Measurements from ENCODE around the gene TTC38.

Gene TTC38

DNA sequence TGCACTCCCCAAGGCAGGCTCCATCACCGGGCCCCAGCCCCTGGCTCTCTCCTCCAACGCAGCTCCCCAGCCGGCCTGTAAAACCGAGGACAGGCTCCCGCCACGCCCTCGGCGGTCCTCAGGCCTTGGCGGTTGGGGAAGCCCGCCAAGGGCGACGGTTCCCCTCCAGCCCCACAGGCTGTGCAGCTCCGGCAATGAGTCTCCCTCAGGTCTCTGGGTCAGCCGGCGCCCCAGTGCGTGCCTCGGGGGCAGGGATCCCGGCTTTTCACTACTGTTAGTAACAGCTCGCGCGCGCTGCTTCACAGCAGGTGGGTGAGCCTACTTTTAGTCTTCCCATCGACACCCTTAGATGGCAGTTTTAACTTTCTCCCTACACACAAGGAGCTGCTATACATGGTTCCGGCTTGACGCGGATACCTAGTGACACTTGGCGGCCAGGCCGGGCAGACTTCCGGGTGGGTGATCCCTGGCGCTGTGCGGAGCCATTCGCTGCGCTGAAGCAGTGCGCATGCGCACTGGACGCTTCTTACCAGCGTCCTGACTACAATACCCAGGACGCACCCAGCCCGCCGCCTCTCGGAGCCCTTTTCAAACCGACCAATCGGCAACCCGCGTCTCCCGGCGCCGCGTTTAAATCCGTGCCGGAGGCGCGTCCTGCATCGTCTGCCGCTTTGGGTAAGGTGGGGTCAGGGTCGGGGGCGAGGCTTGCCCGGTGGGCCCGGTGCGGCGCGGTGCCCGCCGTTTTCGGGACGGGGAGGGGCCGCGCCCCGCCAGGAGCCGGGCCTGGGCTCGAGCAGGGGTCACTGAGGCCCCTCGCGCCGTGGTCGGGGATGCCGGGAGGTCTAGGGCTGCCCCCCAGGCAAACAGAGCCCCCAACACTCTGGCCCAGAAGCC is 28.7 kb downstream of the TTC38 start, which contains the start of gene GTSE1:
GTSE1 (plus strand) TSS at position 614 of the 894 bp plus-strand sequence. CDS start 531 bp downstream, outside the sequence.
- peak; percentile 89 for DNase-seq (ENCODE audit: low read depth)
- TF ChIP-seq, protein P1, sequence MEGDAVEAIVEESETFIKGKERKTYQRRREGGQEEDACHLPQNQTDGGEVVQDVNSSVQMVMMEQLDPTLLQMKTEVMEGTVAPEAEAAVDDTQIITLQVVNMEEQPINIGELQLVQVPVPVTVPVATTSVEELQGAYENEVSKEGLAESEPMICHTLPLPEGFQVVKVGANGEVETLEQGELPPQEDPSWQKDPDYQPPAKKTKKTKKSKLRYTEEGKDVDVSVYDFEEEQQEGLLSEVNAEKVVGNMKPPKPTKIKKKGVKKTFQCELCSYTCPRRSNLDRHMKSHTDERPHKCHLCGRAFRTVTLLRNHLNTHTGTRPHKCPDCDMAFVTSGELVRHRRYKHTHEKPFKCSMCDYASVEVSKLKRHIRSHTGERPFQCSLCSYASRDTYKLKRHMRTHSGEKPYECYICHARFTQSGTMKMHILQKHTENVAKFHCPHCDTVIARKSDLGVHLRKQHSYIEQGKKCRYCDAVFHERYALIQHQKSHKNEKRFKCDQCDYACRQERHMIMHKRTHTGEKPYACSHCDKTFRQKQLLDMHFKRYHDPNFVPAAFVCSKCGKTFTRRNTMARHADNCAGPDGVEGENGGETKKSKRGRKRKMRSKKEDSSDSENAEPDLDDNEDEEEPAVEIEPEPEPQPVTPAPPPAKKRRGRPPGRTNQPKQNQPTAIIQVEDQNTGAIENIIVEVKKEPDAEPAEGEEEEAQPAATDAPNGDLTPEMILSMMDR (IDR thresholded peaks at IDR 0.05; ENCODE audit: control insufficient read depth, extremely low read depth, insufficient read depth) = peak; percentile 24; the same call in 1 of the 2 replicates
- H3K4me3 ChIP-seq (ENCODE audit: low read depth, low read length) = peak within 1 kb of the TSS; percentile 79

DNA sequence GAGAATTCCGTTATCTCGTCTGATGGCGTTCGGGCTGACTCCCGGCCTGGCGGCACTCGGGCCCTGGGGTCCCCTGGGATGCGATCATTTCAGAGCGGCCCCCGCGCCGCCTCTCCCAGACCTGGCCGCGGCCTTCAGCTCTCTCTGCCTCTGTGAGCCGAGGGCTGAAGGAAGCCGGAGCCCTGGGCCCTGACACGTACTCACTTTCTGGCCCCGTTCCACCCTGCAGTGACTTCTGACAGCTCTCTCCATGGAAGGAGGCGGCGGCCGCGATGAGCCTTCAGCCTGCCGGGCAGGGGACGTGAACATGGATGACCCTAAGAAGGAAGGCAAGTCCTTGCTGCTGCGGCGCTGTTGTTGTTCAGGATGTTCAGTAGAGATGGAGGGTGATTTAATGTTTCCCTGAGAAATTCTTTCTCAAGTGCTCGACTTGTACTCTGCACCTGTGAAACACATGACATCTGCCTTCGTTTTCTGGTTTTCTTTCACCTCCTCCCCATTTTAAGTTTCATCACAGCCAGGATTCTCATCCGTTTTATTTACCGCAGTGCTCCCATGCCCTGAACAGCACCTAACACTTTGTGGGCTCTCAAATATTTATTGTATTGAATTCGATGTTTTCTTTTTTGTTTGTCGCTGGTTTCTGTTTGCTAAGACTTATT is 29.5 kb downstream of the TTC38 start:
- H3K4me3 ChIP-seq (ENCODE audit: low read depth, low read length) = peak overlapping the region; percentile 79
- TF ChIP-seq, protein P1 (IDR thresholded peaks at IDR 0.05; ENCODE audit: control insufficient read depth, extremely low read depth, insufficient read depth) = no peak
- no peak for DNase-seq (ENCODE audit: low read depth)

DNA sequence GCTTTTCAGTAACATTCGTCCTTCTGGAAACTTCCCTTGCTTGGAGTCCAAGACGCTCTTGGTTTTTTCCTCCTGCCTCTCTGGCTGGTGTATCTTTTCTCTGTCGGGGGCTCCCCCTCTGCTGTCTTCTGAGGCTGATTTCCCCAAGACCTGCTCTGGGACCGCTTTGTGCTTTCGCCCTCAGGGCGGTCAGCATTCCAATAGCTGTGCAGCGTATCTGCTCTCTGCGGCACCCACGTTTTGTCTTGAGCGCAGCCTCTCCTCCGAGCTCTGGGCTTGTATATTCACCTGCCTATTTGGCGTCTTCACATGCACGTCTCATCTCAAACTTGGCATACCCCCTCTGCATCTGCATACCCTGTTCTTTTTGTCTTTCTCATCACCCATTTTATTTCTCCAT is 31.3 kb downstream of the TTC38 start:
- DNase-seq (ENCODE audit: low read depth) = no peak
- TF ChIP-seq, protein P1 (IDR thresholded peaks at IDR 0.05; ENCODE audit: control insufficient read depth, extremely low read depth, insufficient read depth) = no peak
- no peak overlapping the region for H3K4me3 ChIP-seq (ENCODE audit: low read depth, low read length)

DNA sequence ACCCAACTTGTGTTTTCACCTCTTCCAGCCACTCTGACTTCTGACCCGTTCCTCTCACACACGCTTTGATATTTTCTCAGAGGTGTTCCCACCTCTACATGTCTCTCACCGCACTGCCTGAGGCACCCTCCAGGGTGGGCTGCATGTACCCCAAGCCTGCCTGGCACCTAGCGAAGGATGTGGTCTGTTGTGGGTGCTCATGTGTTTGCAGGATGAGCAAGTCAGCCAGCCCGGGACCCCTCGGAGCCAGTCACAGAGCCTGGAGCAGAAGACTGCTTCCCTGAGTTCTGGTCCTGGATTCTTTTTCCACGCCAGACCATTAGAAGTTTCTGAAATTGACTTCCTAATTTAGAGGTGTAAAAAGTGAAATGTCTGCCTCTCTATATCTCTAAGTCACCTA is 32.7 kb downstream of the TTC38 start:
- TF ChIP-seq, protein P1 (IDR thresholded peaks at IDR 0.05; ENCODE audit: control insufficient read depth, extremely low read depth, insufficient read depth) = no peak
- no peak for DNase-seq (ENCODE audit: low read depth)
- no peak overlapping the region for H3K4me3 ChIP-seq (ENCODE audit: low read depth, low read length)

DNA sequence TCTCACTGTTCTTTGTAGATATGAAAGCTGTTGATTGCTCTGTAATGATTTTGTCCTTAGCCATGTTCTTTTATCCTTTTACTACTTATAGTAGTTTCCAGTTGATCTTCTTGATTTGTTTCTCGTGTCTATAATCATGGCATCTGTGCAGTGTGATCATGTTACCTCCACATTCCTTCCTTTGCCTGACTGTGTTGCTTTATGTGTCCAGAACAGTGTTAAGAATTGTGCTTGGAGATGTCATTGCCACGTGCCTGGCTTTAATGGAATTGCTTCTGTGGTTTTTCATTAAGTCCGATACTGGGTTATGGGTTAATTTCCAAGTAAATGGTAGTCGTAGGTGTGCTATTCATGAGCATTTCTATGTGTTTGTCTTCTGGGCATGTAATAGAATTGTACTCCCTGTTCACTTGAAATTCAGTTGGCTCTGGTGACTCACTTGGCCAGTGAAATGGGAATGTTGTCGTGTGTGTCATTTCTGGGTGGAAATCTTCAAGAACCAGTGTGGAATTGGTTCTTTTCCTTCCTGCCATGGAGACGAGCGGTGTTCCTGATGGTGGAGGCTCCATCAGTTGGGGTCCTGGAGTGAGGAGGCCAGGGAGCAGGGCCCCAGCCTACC is 35.6 kb downstream of the TTC38 start:
- no peak overlapping the region for H3K4me3 ChIP-seq (ENCODE audit: low read depth, low read length)
- TF ChIP-seq, protein P1 (IDR thresholded peaks at IDR 0.05; ENCODE audit: control insufficient read depth, extremely low read depth, insufficient read depth) = no peak
- no peak for DNase-seq (ENCODE audit: low read depth)

DNA sequence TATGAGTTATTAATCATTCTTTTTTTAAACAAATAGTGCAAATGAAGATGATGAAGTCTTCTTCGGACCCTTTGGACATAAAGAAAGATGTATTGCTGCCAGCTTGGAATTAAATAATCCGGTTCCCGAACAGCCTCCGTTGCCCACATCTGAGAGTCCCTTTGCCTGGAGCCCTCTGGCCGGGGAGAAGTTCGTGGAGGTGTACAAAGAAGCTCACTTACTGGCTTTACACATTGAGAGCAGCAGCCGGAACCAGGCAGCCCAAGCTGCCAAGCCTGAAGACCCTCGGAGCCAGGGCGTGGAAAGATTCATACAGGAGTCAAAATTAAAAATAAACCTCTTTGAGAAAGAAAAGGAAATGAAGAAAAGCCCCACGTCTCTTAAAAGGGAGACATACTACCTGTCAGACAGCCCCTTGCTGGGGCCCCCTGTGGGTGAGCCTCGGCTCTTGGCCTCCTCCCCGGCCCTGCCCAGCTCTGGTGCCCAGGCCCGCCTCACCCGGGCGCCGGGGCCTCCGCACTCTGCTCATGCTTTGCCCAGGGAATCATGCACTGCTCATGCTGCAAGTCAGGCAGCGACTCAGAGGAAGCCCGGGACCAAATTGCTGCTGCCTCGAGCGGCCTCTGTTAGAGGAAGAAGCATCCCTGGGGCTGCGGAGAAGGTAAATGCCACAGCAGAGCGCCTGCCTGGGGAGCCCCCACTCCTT is 40.6 kb downstream of the TTC38 start:
- TF ChIP-seq, protein P1 (IDR thresholded peaks at IDR 0.05; ENCODE audit: control insufficient read depth, extremely low read depth, insufficient read depth) = no peak
- no peak for DNase-seq (ENCODE audit: low read depth)
- H3K4me3 ChIP-seq (ENCODE audit: low read depth, low read length) = no peak overlapping the region
